Measurements from ENCODE around the gene ZNF778. TPM values are rescaled to one million over a fixed set of nuclear protein-coding genes. Genes with fewer than 3 reads are reported as not detected.

Gene ZNF778
- total and polyA plus RNA-seq, 4 donors: 10.7 to 14.1 (median 11.3) TPM

GRCh38 chr16:89200124-89200849 is 17.2 kb upstream of the ZNF778 start, which contains the start of gene SLC22A31:
Gene SLC22A31, minus strand, starts transcription at chr16:89200537. Its CDS starts 36 bp downstream, at chr16:89200501.
- Histone ChIP-seq H3K36me3 (ENCODE audit: control insufficient read depth, insufficient read depth, low read length) (no peaks in the 10 kb centered on the region), H3K9me3 (ENCODE audit: control insufficient read depth, insufficient read depth, low read length) (no peaks in the 10 kb centered on the region), H3K4me3 (ENCODE audit: low read depth, low read length) (no peak within 1 kb of the TSS), H3K27me3 (ENCODE audit: control insufficient read depth, insufficient read depth, low read length) (peaks cover 46% of the 10 kb centered on the region), H3K27ac (ENCODE audit: low read depth, low read length) (no peak within 1 kb of the TSS), H3K4me1 (ENCODE audit: control insufficient read depth, insufficient read depth, low read length) (peaks cover 8% of the 10 kb centered on the region)
- 21% methylated on average over 28 of the region's 28 CpGs for WGBS (ENCODE audit: insufficient coverage)
- no peak for DNase-seq (ENCODE audit: low read depth in 4 of 6, low spot score in 6 of 6)

- no peak for DNase-seq (ENCODE audit: low read depth in 4 of 6, low spot score in 6 of 6)
- peaks cover 46% of the 10 kb centered on the region for H3K27me3 ChIP-seq (ENCODE audit: control insufficient read depth, insufficient read depth, low read length)
- peaks cover 8% of the 10 kb centered on the region for H3K4me1 ChIP-seq (ENCODE audit: control insufficient read depth, insufficient read depth, low read length)
- H3K9me3 ChIP-seq (ENCODE audit: control insufficient read depth, insufficient read depth, low read length): no peaks in the 10 kb centered on the region
- H3K36me3 ChIP-seq (ENCODE audit: control insufficient read depth, insufficient read depth, low read length): no peaks in the 10 kb centered on the region
- WGBS (ENCODE audit: insufficient coverage): 1% methylated on average over 58 of the region's 58 CpGs
- H3K4me3 ChIP-seq (ENCODE audit: low read depth, low read length): no peak overlapping the region
- no peak overlapping the region for H3K27ac ChIP-seq (ENCODE audit: low read depth, low read length)
Measured at GRCh38 chr16:89200850-89201411, 16.6 kb upstream of the ZNF778 start.

GRCh38 chr16:89201439-89202377 is 15.8 kb upstream of the ZNF778 start:
- no peak overlapping the region for H3K27ac ChIP-seq (ENCODE audit: low read depth, low read length)
- H3K9me3 ChIP-seq (ENCODE audit: control insufficient read depth, insufficient read depth, low read length): no peaks in the 10 kb centered on the region
- peaks cover 46% of the 10 kb centered on the region for H3K27me3 ChIP-seq (ENCODE audit: control insufficient read depth, insufficient read depth, low read length)

GRCh38 chr16:89202422-89203215 is 14.9 kb upstream of the ZNF778 start:
- Histone ChIP-seq H3K36me3 (ENCODE audit: control insufficient read depth, insufficient read depth, low read length) (no peaks in the 10 kb centered on the region), H3K4me1 (ENCODE audit: control insufficient read depth, insufficient read depth, low read length) (peaks cover 8% of the 10 kb centered on the region), H3K27me3 (ENCODE audit: control insufficient read depth, insufficient read depth, low read length) (peaks cover 46% of the 10 kb centered on the region), H3K27ac (ENCODE audit: low read depth, low read length) (no peak overlapping the region), H3K4me3 (ENCODE audit: low read depth, low read length) (no peak overlapping the region), H3K9me3 (ENCODE audit: control insufficient read depth, insufficient read depth, low read length) (no peaks in the 10 kb centered on the region)
- WGBS (ENCODE audit: insufficient coverage): 17% methylated on average over 35 of the region's 49 CpGs
- no peak for DNase-seq (ENCODE audit: low read depth in 4 of 6, low spot score in 6 of 6)

More at GRCh38 chr16:89201439-89202377, 15.8 kb upstream of the ZNF778 start:
- H3K4me1 ChIP-seq (ENCODE audit: control insufficient read depth, insufficient read depth, low read length): peaks cover 8% of the 10 kb centered on the region
- no peak overlapping the region for H3K4me3 ChIP-seq (ENCODE audit: low read depth, low read length)
- DNase-seq (ENCODE audit: low read depth in 4 of 6, low spot score in 6 of 6): peak in 3 of 6 donors; percentile 6 to 71 (median 55)
- under 1% methylated on average over 89 of the region's 111 CpGs for WGBS (ENCODE audit: insufficient coverage)
- H3K36me3 ChIP-seq (ENCODE audit: control insufficient read depth, insufficient read depth, low read length): no peaks in the 10 kb centered on the region

GRCh38 chr16:89207993-89208392 is 9.5 kb upstream of the ZNF778 start:
- WGBS (ENCODE audit: insufficient coverage): 83% methylated on average over 1 of the region's 4 CpGs
- no peak for DNase-seq (ENCODE audit: low read depth in 4 of 6, low spot score in 6 of 6)
- Histone ChIP-seq H3K27ac (ENCODE audit: low read depth, low read length) (no peak overlapping the region), H3K9me3 (ENCODE audit: control insufficient read depth, insufficient read depth, low read length) (no peaks in the 10 kb centered on the region), H3K27me3 (ENCODE audit: control insufficient read depth, insufficient read depth, low read length) (peaks cover 18% of the 10 kb centered on the region), H3K4me3 (ENCODE audit: low read depth, low read length) (no peak overlapping the region), H3K4me1 (ENCODE audit: control insufficient read depth, insufficient read depth, low read length) (no peaks in the 10 kb centered on the region), H3K36me3 (ENCODE audit: control insufficient read depth, insufficient read depth, low read length) (no peaks in the 10 kb centered on the region)

- Histone ChIP-seq H3K4me3 (ENCODE audit: low read depth, low read length) (no peak overlapping the region), H3K36me3 (ENCODE audit: control insufficient read depth, insufficient read depth, low read length) (no peaks in the 10 kb centered on the region), H3K27ac (ENCODE audit: low read depth, low read length) (no peak overlapping the region), H3K4me1 (ENCODE audit: control insufficient read depth, insufficient read depth, low read length) (no peaks in the 10 kb centered on the region), H3K27me3 (ENCODE audit: control insufficient read depth, insufficient read depth, low read length) (peaks cover 3% of the 10 kb centered on the region), H3K9me3 (ENCODE audit: control insufficient read depth, insufficient read depth, low read length) (no peaks in the 10 kb centered on the region)
- DNase-seq (ENCODE audit: low read depth in 4 of 6, low spot score in 6 of 6): no peak
- 60% methylated on average over 14 of the region's 15 CpGs for WGBS (ENCODE audit: insufficient coverage)
Measured at GRCh38 chr16:89209522-89210044, 7.9 kb upstream of the ZNF778 start.

GRCh38 chr16:89210165-89210903 is 7.2 kb upstream of the ZNF778 start:
- DNase-seq (ENCODE audit: low read depth in 4 of 6, low spot score in 6 of 6): no peak

GRCh38 chr16:89210904-89211515 is 6.5 kb upstream of the ZNF778 start:
- H3K27ac ChIP-seq (ENCODE audit: low read depth, low read length): no peak overlapping the region

More at GRCh38 chr16:89210165-89210903, 7.2 kb upstream of the ZNF778 start:
- H3K4me1 ChIP-seq (ENCODE audit: control insufficient read depth, insufficient read depth, low read length): no peaks in the 10 kb centered on the region
- WGBS (ENCODE audit: insufficient coverage): 68% methylated on average over 7 of the region's 11 CpGs
- H3K27ac ChIP-seq (ENCODE audit: low read depth, low read length): no peak overlapping the region
- H3K36me3 ChIP-seq (ENCODE audit: control insufficient read depth, insufficient read depth, low read length): no peaks in the 10 kb centered on the region
- no peaks in the 10 kb centered on the region for H3K27me3 ChIP-seq (ENCODE audit: control insufficient read depth, insufficient read depth, low read length)
- H3K4me3 ChIP-seq (ENCODE audit: low read depth, low read length): no peak overlapping the region
- no peaks in the 10 kb centered on the region for H3K9me3 ChIP-seq (ENCODE audit: control insufficient read depth, insufficient read depth, low read length)

More at GRCh38 chr16:89210904-89211515, 6.5 kb upstream of the ZNF778 start:
- Histone ChIP-seq H3K4me3 (ENCODE audit: low read depth, low read length) (no peak overlapping the region), H3K27me3 (ENCODE audit: control insufficient read depth, insufficient read depth, low read length) (no peaks in the 10 kb centered on the region), H3K4me1 (ENCODE audit: control insufficient read depth, insufficient read depth, low read length) (peaks cover 3% of the 10 kb centered on the region), H3K36me3 (ENCODE audit: control insufficient read depth, insufficient read depth, low read length) (no peaks in the 10 kb centered on the region), H3K9me3 (ENCODE audit: control insufficient read depth, insufficient read depth, low read length) (no peaks in the 10 kb centered on the region)
- WGBS (ENCODE audit: insufficient coverage): 56% methylated on average over 15 of the region's 15 CpGs
- DNase-seq (ENCODE audit: low read depth in 4 of 6, low spot score in 6 of 6): no peak

All from spinal cord (tissue), 10 donors.